ENCODE measurements around the gene SPAG7.

The SPAG7 gene

DNA sequence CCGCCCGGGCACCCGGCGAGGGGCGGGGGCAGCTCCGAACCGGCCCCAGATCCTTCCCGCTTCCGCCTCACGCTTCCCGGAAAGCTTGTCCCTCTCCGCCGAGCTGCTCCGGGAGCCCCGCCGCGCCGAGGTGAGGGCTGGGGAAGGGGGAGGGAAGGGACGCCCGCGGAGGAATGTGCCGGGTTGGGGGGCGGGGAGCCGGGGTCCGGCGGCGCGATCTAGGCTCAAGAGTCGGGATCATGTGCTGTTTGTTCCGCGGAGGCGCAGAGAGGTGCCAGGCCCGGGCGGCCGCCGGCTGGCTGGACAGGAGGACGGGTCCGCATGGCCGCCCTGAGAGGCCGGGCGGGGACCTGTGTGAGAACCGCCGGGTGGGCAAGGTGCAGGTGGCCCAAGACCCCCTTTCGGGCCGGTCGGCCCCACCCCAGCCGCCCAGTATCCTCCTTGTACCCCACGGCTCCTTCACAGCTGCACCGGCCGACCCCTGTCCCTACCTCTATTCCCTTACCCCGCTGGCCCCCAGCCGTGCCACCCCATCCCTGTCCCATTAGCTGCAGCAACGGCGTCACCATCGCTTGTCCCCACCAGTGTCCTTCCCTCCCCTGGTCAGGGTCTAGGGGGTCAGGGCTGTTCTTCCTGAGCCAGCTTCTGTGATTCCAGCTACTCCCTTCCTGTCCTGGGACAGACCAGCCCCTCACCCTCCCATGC lies 30.6 kb upstream of the SPAG7 start:
- H3K4me3 ChIP-seq (ENCODE audit: low read depth, low read length), result peak overlapping the region; percentile 88
- peaks cover 5% of the 10 kb centered on the region for H3K4me1 ChIP-seq
- TF ChIP-seq, protein P1, sequence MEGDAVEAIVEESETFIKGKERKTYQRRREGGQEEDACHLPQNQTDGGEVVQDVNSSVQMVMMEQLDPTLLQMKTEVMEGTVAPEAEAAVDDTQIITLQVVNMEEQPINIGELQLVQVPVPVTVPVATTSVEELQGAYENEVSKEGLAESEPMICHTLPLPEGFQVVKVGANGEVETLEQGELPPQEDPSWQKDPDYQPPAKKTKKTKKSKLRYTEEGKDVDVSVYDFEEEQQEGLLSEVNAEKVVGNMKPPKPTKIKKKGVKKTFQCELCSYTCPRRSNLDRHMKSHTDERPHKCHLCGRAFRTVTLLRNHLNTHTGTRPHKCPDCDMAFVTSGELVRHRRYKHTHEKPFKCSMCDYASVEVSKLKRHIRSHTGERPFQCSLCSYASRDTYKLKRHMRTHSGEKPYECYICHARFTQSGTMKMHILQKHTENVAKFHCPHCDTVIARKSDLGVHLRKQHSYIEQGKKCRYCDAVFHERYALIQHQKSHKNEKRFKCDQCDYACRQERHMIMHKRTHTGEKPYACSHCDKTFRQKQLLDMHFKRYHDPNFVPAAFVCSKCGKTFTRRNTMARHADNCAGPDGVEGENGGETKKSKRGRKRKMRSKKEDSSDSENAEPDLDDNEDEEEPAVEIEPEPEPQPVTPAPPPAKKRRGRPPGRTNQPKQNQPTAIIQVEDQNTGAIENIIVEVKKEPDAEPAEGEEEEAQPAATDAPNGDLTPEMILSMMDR (IDR thresholded peaks at IDR 0.05), result no peak
- no peaks in the 10 kb centered on the region for H3K27me3 ChIP-seq (ENCODE audit: control insufficient read depth, insufficient read depth, low read length)
- H3K9me3 ChIP-seq (ENCODE audit: control insufficient read depth, low read length), result no peaks in the 10 kb centered on the region
- H3K36me3 ChIP-seq (ENCODE audit: control insufficient read depth, insufficient read depth, low read length), result no peaks in the 10 kb centered on the region
- no peak overlapping the region for H3K9ac ChIP-seq
- H3K27ac ChIP-seq, result no peak overlapping the region
- H2AFZ ChIP-seq, result peak overlapping the region; percentile 71
- peak overlapping the region; percentile 95 for H3K4me2 ChIP-seq (ENCODE audit: low read length)
- H3K79me2 ChIP-seq, result no peaks in the 10 kb centered on the region

DNA sequence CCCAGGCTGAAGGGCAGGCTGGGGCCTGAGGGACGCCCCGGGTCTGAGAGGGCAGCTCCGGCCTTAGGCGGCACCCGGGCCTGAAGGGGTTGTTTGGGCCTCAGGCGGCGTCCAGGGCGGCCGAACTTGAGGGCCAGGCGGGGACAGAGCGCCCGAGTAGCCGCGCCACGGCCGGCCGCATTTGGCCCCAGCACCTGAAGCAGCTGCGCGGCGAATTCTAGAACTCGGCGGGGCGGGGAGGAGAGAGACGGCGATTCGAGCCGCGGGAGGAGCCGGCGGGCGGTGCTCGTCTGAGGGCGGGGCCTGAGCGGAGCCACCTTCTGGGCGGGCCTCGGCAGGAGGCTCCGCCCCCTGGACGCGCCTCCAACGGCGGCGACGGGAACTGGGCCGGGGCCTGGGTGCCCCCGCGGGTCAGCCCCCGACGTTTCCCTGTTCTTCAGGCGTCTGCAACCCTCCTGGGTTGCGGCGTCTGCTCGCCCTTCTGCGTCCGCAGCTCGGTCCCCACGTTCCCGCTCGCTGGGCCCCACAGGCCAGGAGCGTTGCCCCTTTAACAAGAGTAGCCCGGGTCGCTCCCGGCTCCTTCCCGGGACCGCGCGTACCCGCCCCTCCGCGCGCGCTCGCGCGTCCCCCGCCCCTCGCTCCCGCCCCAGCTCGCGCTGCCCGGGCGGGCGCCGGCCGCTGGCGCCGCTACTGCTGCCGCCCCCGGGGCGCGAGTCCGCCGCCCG lies 29.8 kb upstream of the SPAG7 start, which contains the start of the genes INCA1 and KIF1C:
TSS of gene INCA1 (minus strand) at position 221 of the 725 bp plus-strand sequence. CDS start 3,085 bp downstream, outside the sequence.
TSS of gene KIF1C (plus strand) at position 649 of the 725 bp plus-strand sequence. CDS start 2,297 bp downstream, outside the sequence.
- TF ChIP-seq, protein P1 (IDR thresholded peaks at IDR 0.05), result peak; percentile 6
- no peaks in the 10 kb centered on the region for H3K36me3 ChIP-seq (ENCODE audit: control insufficient read depth, insufficient read depth, low read length)
- no peaks in the 10 kb centered on the region for H3K79me2 ChIP-seq
- H3K27ac ChIP-seq, result peak within 1 kb of the TSS; percentile 83
- H3K9me3 ChIP-seq (ENCODE audit: control insufficient read depth, low read length), result no peaks in the 10 kb centered on the region
- peak within 1 kb of the TSS; percentile 69 for H3K9ac ChIP-seq
- H3K4me1 ChIP-seq, result peaks cover 5% of the 10 kb centered on the region
- peak within 1 kb of the TSS; percentile 95 for H3K4me2 ChIP-seq (ENCODE audit: low read length)
- peak within 1 kb of the TSS; percentile 88 for H3K4me3 ChIP-seq (ENCODE audit: low read depth, low read length)
- peak within 1 kb of the TSS; percentile 89 for H2AFZ ChIP-seq
- no peaks in the 10 kb centered on the region for H3K27me3 ChIP-seq (ENCODE audit: control insufficient read depth, insufficient read depth, low read length)

DNA sequence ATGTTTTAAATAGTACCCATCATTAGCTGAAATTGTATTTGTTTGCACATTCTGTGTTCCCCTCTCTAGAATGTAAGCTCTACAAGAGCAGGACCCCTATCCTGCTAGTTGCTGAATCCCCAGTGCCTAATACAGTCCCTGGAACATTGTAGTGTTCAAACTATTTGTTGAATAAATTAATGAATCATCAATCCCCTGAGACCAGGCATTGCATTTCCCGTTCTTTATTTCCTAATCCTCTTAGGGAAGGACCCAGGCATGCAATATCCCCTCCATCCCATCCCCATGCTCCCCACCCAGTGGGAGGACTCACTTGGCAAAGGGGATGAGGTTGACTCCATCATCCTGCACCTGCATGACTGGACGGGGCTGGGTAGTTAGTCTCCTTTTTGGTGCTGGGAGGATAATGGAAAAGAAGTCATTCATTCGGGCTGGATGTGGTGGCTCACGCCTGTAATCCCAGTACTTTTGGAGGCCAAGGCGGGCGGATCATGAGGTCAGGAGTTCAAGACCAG lies 26.5 kb upstream of the SPAG7 start:
- H3K4me2 ChIP-seq (ENCODE audit: low read length), result no peak overlapping the region
- TF ChIP-seq, protein P1 (IDR thresholded peaks at IDR 0.05), result no peak

DNA sequence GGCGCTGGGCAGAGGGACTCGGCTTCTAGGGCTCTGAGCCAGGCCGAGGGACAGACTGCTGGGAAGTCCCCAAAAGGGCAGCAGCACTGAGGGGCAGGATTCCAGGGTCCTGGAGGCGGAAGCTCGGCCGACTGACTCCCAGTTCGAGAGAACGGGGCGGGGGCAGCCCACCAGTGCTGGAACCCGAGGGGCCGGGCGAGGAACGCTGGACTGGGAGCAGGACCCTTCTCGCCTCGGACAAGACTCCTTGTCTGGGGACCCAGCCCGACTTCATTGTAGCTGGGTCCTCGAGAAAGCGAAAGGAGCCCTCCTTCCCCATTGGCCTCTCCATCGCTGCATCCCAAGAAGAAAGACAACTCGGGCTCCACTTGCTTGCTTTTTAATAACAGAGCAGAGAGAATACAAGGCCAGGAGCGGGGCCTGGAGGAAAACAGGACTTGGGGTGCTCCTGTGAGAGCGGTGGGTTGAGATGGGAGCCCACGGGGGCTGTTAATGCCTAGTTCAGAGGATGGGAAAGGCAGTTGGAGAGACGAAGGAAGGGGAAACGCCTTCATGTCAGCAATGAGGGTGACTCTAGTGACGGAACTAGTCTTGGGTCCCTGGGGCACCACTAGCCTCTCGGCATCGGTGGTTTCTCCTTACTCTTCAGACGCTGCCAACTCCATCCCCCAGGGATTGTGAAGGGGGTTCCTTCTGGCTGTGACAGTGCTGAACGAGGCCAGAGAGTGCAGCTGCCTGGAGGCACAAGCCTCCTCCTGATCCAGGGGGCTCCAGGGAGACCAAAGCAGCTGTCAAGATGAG lies 20.4 kb upstream of the SPAG7 start:
- H3K79me2 ChIP-seq, result peaks cover 2% of the 10 kb centered on the region
- H3K4me2 ChIP-seq (ENCODE audit: low read length), result peak overlapping the region; percentile 90
- peak overlapping the region; percentile 74 for H3K9ac ChIP-seq
- H3K4me3 ChIP-seq (ENCODE audit: low read depth, low read length), result peak overlapping the region; percentile 87
- H3K9me3 ChIP-seq (ENCODE audit: control insufficient read depth, low read length), result no peaks in the 10 kb centered on the region
- peak overlapping the region; percentile 76 for H3K27ac ChIP-seq
- H3K36me3 ChIP-seq (ENCODE audit: control insufficient read depth, insufficient read depth, low read length), result no peaks in the 10 kb centered on the region
- H2AFZ ChIP-seq, result peak overlapping the region; percentile 81
- peaks cover 9% of the 10 kb centered on the region for H3K4me1 ChIP-seq
- no peaks in the 10 kb centered on the region for H3K27me3 ChIP-seq (ENCODE audit: control insufficient read depth, insufficient read depth, low read length)
- TF ChIP-seq, protein P1 (IDR thresholded peaks at IDR 0.05), result no peak

More for the DNA sequence above, 26.5 kb upstream of the SPAG7 start:
- Histone ChIP-seq H3K27me3 (ENCODE audit: control insufficient read depth, insufficient read depth, low read length) (no peaks in the 10 kb centered on the region), H2AFZ (no peak overlapping the region), H3K79me2 (no peaks in the 10 kb centered on the region), H3K36me3 (ENCODE audit: control insufficient read depth, insufficient read depth, low read length) (no peaks in the 10 kb centered on the region), H3K9ac (no peak overlapping the region), H3K27ac (no peak overlapping the region), H3K4me3 (ENCODE audit: low read depth, low read length) (no peak overlapping the region), H3K9me3 (ENCODE audit: control insufficient read depth, low read length) (no peaks in the 10 kb centered on the region), H3K4me1 (peaks cover 5% of the 10 kb centered on the region)

Data from parathyroid adenoma (tissue), 2 donors.